NCI-H1105 (cell line): ENCODE measurements around the gene SLC9A1.

Experiments
- DNase-seq: peaks from one replicate; lab custom pipeline; 2025; lab: John Stamatoyannopoulos, UW

The SLC9A1 gene

DNA sequence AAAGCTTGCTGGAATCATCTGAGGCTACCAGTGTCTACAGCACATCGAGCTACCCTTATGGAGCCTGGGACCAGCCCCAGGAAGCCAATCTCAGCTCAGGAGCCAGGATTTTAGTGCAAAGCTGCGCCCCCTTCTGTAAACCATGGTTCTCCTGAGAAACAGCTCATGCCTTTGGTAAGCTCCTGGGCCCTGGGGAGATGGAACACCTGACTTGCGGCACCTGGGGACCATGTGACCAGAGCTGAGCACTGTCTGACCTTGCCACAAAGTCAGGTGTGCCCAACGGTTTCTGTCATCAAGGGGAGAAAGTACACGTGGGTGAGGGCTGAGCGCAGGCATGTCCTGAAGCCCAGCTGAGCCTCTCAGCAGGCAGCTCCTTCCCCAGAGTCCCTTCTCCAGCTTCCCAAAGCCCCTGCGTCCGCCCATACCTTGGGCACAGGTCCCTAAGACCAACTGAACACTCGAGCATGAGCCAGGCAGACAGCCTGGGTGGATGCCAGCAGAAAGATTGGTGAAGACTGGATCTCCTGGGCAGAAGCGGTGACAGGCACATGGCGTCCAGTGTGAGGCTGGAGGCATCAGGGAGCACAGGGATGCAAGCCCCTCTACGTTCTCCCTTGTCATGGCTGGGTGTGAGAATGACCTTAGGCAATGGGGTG, 84.4 kb downstream of the SLC9A1 start:
- DNase-seq: no peak

DNA sequence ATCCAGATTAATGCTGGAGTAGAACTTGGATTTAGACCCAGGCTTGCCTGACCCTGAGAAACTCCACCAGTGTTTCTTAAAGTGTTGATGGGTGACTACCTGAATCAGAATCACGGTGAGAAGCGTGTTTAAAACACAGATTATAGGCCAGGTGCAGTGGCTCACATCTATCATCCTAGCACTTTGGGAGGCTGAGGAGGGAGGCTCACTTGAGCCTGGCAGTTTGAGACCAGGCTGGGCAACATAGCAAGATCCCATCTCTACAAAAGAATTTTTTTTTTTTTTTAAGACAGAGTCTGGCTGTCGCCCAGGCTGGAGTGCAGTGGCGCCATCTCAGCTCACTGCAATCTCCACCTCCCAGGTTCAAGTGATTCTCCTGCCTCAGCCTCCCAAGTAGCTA, 86.0 kb downstream of the SLC9A1 start:
- no peak for DNase-seq

DNA sequence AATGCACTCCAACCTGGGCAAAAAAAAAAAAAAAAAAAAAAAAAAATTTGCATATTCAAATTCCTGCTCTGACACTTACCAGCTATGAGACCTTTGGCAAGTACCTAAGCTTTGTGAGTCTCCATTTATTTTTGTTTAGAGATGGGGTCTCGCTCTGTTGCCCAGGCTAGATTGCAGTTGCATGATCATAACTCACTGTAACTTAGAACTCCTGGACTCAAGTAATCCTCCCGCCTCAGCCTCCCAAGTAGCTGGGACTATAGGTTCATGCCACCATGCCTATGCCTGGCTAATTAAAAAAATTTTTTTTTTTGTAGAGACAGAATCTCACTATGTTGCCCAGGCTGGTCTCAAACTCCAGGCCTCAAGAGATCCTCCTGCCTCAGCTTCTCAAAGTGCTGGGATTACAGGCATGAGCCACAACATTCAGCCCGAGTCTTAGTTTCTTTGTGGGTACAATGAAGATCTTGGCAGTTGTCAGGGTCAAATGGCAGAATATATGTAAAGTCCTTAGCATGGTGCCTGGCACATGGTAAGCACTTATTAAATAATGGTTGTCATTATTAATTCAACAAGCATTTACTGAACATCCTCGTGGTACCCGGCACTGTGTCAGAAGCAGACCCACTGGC, 88.8 kb downstream of the SLC9A1 start:
- DNase-seq: no peak

DNA sequence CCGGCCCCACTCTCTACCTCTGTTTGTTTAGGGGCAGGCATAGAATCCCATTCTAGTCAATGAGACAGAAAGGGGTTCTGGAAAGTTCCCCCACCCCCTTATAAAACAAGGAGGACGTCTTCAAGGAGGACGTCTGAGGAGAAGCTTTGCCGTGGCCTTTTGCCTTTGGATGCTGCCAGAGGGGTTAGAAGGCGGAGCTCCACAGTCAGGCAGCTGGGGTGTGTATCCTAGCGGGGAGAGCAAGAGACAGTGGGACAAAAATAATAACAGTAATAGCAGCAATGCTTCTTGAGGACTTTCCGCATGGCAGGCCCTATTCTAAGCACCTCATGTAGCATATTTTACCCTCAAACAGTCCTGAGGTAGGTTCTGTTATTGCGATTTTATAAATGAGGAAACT, 94.0 kb downstream of the SLC9A1 start:
- DNase-seq: no peak

DNA sequence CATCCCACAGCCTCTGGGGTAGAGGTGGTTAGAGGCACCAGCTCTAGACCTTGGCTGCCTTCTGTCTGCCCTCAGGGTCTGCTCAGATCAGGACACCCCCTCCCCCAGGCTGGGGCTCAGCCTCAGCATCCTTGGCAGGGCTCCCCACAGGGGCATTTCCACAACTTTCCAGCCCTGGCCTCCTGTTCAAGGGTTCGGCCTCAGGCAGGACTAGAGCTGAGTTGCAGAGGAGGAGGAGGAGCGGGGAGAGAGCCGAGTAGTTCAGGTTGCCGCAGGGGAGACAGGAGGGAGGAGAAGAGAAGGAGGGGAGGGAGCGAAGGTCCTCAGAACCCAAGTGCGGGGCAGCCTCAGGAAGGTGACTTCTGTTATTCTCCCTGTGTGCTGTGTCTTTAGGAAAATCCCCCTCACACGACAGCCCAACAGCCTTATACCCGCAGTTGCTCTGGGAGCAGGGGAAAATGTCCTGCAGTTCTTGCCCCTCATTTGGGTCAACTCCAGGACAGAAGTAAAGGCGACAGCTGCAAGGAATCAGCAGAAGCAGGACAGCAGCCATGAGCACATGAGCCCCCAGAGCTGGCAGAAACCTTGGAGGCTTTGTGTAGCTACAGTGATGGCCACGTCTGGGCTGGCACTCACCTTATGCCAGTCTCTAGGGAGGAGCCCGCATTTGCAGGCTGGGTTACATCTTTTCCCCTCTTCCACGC, 95.8 kb downstream of the SLC9A1 start:
- DNase-seq: no peak

DNA sequence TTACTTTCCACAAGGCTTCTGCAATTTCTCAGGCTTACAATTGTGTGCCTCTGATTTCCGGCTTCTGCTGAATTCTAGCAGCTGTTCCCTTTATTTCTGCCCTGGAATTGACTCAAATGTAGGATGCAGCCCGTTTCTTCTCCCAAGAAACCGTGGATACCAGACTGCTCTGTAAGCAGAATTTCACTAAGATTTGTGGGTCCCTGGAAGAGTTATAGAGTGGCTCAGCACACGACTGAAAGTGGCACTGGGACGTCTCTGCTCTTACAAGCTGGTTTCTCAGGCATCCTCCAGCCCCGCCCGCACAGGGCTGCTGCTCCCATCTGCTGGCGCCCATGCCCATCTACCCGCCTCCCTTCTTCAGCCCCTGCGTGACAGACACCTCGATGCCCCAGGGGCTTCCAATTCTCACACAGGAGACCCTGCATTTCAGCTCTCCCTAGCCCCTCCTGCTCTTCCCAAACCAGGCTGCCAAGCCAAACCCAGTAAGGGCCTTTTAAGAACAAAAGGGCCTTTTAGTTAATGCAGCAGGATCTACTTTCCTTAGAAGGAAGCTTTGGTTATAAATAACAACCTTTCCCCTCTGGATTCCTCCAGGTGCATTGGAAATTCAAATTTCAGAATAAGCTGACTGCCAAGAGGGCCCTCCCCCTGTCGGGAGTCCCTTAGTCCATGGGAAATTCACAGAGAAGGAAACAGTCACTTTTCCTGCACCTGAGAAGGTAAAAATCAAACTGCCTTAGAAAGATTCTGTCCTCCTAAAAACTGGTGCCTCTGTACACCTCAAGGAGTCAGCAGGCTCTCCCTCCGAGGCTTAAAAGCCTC, 96.9 kb downstream of the SLC9A1 start:
- no peak for DNase-seq

DNA sequence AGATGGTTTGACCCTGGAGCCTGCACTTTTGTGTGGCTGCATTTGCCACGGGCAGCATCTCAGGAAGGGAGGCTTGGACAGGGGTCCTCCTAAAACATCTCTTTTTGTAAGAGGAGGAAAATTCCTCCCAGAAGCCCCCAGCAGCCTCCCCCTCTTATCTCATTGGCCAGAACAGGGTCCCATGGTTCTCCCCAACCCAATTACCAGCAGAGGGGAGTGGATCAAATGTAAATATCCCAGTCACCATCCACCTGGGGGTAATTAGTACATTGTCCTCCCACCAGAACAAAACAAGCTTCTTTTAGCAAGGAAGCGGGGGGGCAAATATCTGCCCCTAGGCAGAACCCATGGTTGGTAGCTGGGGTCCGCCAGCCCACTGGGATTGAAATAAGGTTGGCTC, 97.5 kb downstream of the SLC9A1 start:
- DNase-seq: no peak

DNA sequence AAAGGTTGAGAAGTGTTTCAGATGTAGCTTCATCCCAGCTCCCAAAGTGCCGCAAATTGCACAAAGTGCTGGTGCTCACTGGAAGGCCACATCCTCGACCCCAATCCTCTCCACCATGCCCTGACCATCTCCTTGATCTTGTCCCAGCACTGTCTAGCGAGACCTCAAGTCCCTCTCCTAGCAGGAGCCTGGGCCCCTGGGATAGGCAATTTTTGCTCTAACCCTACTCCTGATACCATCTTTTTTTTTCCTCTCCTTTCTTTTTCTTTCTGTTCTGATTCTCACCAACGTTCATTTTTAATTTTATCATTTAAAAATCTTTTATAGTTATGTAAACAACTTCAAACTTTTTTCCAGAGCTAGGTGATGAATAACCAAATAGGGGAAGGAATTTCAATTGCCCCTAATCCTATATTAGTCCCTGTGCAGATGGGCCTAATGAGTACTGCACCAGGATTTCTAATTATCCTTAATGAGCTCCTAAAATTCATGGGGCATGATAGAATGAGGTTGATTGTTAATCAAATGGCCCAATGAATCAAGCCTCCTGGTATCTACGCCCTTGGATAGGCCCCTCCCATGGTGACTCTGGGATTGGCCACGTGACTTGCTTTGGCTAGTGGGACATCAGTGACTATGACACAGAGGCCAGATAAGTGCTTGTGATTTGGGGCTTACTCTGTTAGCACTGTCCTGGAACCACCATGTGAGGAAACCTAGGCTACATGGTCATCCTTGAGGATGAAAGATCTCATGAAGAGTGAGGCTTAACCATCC, 100.8 kb downstream of the SLC9A1 start:
- DNase-seq: no peak

DNA sequence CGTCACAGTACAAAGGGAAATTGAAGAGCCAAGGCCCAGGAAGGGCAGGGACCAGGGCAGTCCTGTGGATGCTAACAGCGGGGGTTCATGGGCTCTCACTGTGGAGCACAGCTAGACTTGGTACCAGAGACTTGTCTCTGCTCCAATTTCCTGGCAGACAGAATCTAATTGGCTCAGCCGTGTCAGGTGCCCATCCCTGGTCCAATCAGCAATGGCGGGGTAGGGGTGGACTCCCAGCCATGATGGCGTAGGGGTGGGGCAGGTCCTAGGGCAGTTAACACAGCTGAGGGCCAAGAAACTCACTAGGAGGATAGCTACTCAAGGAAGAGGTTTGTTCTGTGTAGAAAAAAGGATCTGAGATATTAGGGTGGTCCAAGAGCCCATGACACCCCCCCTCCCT, 102.4 kb downstream of the SLC9A1 start:
- no peak for DNase-seq

DNA sequence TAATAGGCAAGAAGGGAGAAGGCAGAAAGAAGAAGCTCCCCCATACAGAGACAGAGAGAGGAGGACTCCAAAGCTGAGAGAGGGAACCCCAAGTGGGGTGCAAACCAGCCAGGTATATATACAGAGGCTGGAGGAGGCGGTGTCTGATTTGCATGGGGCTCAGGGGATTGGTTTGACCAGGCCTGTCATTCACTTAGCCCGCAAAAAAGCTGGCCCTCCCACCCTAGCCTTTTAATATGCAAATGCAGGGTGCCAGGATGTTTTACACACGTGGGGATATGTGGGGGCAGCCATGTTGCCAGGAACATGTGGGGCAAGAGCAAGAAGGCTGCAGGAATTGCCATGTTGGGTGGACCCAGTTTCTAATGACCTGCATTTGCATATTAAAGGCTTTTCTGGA, 105.3 kb downstream of the SLC9A1 start:
- DNase-seq: no peak

DNA sequence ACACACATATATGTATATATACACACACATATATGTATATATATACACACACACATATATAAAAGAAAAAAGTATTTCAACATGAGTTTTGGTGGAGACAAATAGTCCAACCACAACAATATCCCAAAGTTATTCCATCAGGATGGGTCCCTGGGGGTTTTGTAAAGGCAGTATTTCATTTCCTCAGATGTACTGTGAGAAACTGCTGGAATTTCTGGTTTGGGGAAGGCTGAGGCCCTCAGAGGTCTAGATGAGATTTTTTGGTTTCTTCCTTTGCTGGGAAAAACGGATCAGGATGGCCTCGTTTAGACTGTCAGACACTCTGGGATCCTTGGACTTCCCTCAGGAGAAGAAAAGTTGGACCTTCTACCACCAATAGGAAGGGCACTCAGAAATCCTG, 105.8 kb downstream of the SLC9A1 start:
- DNase-seq: no peak
